GM23338 (cell line): ENCODE measurements around the gene RIN3. TPM values are rescaled to one million over a fixed set of nuclear protein-coding genes. Genes with fewer than 3 reads are reported as not detected.

Experiments used
- ATAC-seq: fragments of 200-7000 bp; cut with Tn5 transposase; 3 replicates; pipeline ENCODE4 v1.9.1; 2020
- DNase-seq: peaks from one replicate; pipeline ENCODE4 v3.0.0-alpha.2; 2015; ENCODE audit warnings: low spot score
- H2AFZ ChIP-seq: fragments of 200-600 bp; sonication (generic); 2 replicates; pipeline ENCODE4 v1.8.0; 2016; ENCODE audit warnings: antibody characterized with exemption, mild to moderate bottlenecking, moderate library complexity
- H3F3A ChIP-seq: fragments of 200-600 bp; sonication (generic); replicated peaks from 2 replicates; pipeline ENCODE4 v1.8.0; 2017; ENCODE audit warnings: antibody characterized with exemption, mixed run types, low read depth
- H3K27ac ChIP-seq: fragments of 200-600 bp; sonication (generic); 2 replicates; pipeline ENCODE4 v1.6.1; 2016; ENCODE audit warnings: low read depth
- H3K27me3 ChIP-seq: fragments of 200-600 bp; sonication (generic); 2 replicates; pipeline ENCODE4 v1.8.0; 2016; ENCODE audit warnings: mild to moderate bottlenecking, mixed run types, moderate library complexity; ENCODE audit not compliant: insufficient read depth
- H3K36me3 ChIP-seq: fragments of 200-600 bp; sonication (generic); 2 replicates; pipeline ENCODE4 v1.8.0; 2016; ENCODE audit warnings: mild to moderate bottlenecking; ENCODE audit not compliant: insufficient read depth
- H3K4me1 ChIP-seq: fragments of 200-600 bp; sonication (generic); 2 replicates; pipeline ENCODE4 v1.8.0; 2016; ENCODE audit warnings: mild to moderate bottlenecking, moderate library complexity; ENCODE audit not compliant: insufficient read depth
- H3K4me2 ChIP-seq: fragments of 200-600 bp; sonication (generic); 2 replicates; pipeline ENCODE4 v1.7.1; 2017; ENCODE audit warnings: mixed run types
- H3K4me3 ChIP-seq: fragments of 200-600 bp; sonication (generic); 2 replicates; pipeline ENCODE4 v1.6.1; 2016; ENCODE audit warnings: mixed run types
- H3K79me2 ChIP-seq: fragments of 200-600 bp; sonication (generic); replicated peaks from 2 replicates; pipeline ENCODE4 v1.8.0; 2017; ENCODE audit warnings: mild to moderate bottlenecking; ENCODE audit not compliant: insufficient read depth
- H3K9me2 ChIP-seq: fragments of 200-600 bp; sonication (generic); 2 replicates; pipeline ENCODE4 v1.8.0; 2017; ENCODE audit not compliant: insufficient read depth
- H4K20me1 ChIP-seq: fragments of 200-600 bp; sonication (generic); replicated peaks from 2 replicates; pipeline ENCODE4 v1.8.0; 2017; ENCODE audit warnings: mild to moderate bottlenecking; ENCODE audit not compliant: insufficient read depth
- H3K27ac Mint-ChIP-seq: 2 replicates; pipeline ENCODE4 v1.8.0; 2020; ENCODE audit warnings: inconsistent platforms, mild to moderate bottlenecking, moderate library complexity, mixed read lengths
- H3K27me3 Mint-ChIP-seq: 3 replicates; pipeline ENCODE4 v1.8.0; 2022; ENCODE audit warnings: low read depth, mild to moderate bottlenecking, moderate library complexity, mixed read lengths, inconsistent platforms; ENCODE audit not compliant: insufficient read depth, poor library complexity
- H3K36me3 Mint-ChIP-seq: 3 replicates; pipeline ENCODE4 v1.8.0; 2021; ENCODE audit warnings: low read depth, mild to moderate bottlenecking, inconsistent platforms, moderate library complexity, mixed read lengths
- H3K4me1 Mint-ChIP-seq: 3 replicates; pipeline ENCODE4 v1.8.0; 2020; ENCODE audit warnings: mild to moderate bottlenecking, inconsistent platforms, mixed read lengths
- H3K4me3 Mint-ChIP-seq: 3 replicates; pipeline ENCODE4 v1.8.0; 2021; ENCODE audit warnings: moderate library complexity, mild to moderate bottlenecking, inconsistent platforms, mixed read lengths
- H3K9me3 Mint-ChIP-seq: 3 replicates; pipeline ENCODE4 v1.8.0; 2020; ENCODE audit warnings: moderate library complexity, mild to moderate bottlenecking, inconsistent platforms, mixed read lengths
- CREB1 ChIP-seq: fragments of 250-450 bp; sonication (Bioruptor Pico); IDR thresholded peaks from 2 replicates; pipeline ENCODE4 v1.5.0; 2020; ENCODE audit warnings: low read depth, mild to moderate bottlenecking, moderate library complexity
- EZH2 ChIP-seq: fragments of 200-600 bp; sonication (generic); IDR thresholded peaks from one replicate; pipeline ENCODE4 v1.8.0; 2017; ENCODE audit warnings: antibody characterized with exemption, mild to moderate bottlenecking, low read depth; ENCODE audit not compliant: unreplicated experiment
- JUNB ChIP-seq: IDR thresholded peaks from one replicate; pipeline ENCODE4 v1.6.1; 2016; ENCODE audit warnings: antibody characterized with exemption; ENCODE audit not compliant: unreplicated experiment
- NANOG ChIP-seq: IDR thresholded peaks from 2 replicates; pipeline ENCODE4 v1.6.1; 2016; ENCODE audit warnings: antibody characterized with exemption, borderline replicate concordance
- STAT1 ChIP-seq: IDR thresholded peaks from one replicate; pipeline ENCODE4 v1.6.1; 2016; ENCODE audit warnings: antibody characterized with exemption; ENCODE audit not compliant: unreplicated experiment
- ZNF114 ChIP-seq: fragments of 250-450 bp; sonication (Bioruptor Pico); IDR thresholded peaks from 2 replicates; pipeline ENCODE4 v1.5.0; 2020; ENCODE audit warnings: mild to moderate bottlenecking, moderate library complexity
- ZNF331 ChIP-seq: fragments of 250-450 bp; sonication (Bioruptor Pico); IDR thresholded peaks from 2 replicates; pipeline ENCODE4 v1.5.0; 2020; ENCODE audit warnings: low read depth, mild to moderate bottlenecking, moderate library complexity
- polyA plus RNA-seq: library from polyadenylated mRNA; unstranded; fragments of >200 nt; fragmentation: Nextera tagmentation; extraction: Ambion mirVana; gene quantifications from 2 replicates; pipeline ENCODE4 v1.2.1, GENCODE V29; 2016
- total RNA-seq: library from RNA; depleted of rRNA; stranded (reverse); fragments of >200 nt; shearing (Covaris generic); gene quantifications from 2 replicates; pipeline ENCODE4 v1.2.3, GENCODE V29; 2014
- TF ChIP-seq, protein P1 (sequence below): IDR thresholded peaks from one replicate; pipeline ENCODE4 v1.6.1; 2018; ENCODE audit warnings: antibody characterized with exemption; ENCODE audit not compliant: unreplicated experiment
- TF ChIP-seq, protein P2 (sequence below): fragments of 250-450 bp; sonication (Bioruptor Pico); IDR thresholded peaks from 2 replicates; pipeline ENCODE4 v1.5.0; 2020; ENCODE audit warnings: mild to moderate bottlenecking, moderate library complexity

RIN3 gene
- total and polyA plus RNA-seq, 2 experiments from 2014 or later = 0.97 to 1.5 TPM

DNA sequence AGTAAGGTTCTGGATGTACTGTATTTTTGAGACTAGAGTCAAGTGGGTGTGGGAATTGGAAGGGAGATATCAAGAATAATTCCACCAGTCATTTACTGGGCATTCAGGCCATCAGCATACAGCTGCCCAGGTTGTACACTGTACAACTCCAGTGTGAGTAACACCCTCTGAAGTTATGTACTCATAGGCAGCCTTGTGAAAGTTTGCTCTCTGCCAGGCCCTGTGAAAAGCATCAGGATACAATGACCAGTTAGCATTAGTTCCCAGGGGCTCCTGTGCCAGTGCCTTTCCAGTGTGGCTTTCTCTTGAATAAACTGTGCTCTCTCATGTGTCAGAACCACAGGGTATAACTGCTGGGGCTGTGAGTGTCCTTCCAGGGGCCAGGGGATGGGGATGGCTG is 145.1 kb downstream of the RIN3 start:
- no peaks in the 10 kb centered on the region for H4K20me1 ChIP-seq
- no peak for ATAC-seq
- H2AFZ ChIP-seq = no peak overlapping the region
- no peaks in the 10 kb centered on the region for H3K27me3 ChIP-seq
- H3K36me3 ChIP-seq = no peaks in the 10 kb centered on the region
- Mint-ChIP-seq H3K4me1 (peaks cover 2% of the 10 kb centered on the region; the same call in 2 of the 3 replicates), H3K27me3 (peaks cover 11% of the 10 kb centered on the region), H3K4me3 (no peak overlapping the region), H3K36me3 (no peaks in the 10 kb centered on the region; the same call in 2 of the 3 replicates), H3K27ac (no peak overlapping the region), H3K9me3 (no peaks in the 10 kb centered on the region; the same call in 1 of the 3 replicates)
- H3F3A ChIP-seq = no peaks in the 10 kb centered on the region
- H3K4me2 ChIP-seq = no peak overlapping the region
- no peak overlapping the region for H3K4me3 ChIP-seq
- DNase-seq = no peak
- H3K4me1 ChIP-seq = no peaks in the 10 kb centered on the region
- no peaks in the 10 kb centered on the region for H3K79me2 ChIP-seq
- no peak overlapping the region for H3K27ac ChIP-seq
- no peaks in the 10 kb centered on the region for H3K9me2 ChIP-seq
- TF ChIP-seq ZNF114 (CRISPR knock-in tag) = no peak
- no peak for TF ChIP-seq NANOG
- no peak for TF ChIP-seq EZH2
- no peak for TF ChIP-seq ZNF331 (CRISPR knock-in tag)
- TF ChIP-seq, protein P1, sequence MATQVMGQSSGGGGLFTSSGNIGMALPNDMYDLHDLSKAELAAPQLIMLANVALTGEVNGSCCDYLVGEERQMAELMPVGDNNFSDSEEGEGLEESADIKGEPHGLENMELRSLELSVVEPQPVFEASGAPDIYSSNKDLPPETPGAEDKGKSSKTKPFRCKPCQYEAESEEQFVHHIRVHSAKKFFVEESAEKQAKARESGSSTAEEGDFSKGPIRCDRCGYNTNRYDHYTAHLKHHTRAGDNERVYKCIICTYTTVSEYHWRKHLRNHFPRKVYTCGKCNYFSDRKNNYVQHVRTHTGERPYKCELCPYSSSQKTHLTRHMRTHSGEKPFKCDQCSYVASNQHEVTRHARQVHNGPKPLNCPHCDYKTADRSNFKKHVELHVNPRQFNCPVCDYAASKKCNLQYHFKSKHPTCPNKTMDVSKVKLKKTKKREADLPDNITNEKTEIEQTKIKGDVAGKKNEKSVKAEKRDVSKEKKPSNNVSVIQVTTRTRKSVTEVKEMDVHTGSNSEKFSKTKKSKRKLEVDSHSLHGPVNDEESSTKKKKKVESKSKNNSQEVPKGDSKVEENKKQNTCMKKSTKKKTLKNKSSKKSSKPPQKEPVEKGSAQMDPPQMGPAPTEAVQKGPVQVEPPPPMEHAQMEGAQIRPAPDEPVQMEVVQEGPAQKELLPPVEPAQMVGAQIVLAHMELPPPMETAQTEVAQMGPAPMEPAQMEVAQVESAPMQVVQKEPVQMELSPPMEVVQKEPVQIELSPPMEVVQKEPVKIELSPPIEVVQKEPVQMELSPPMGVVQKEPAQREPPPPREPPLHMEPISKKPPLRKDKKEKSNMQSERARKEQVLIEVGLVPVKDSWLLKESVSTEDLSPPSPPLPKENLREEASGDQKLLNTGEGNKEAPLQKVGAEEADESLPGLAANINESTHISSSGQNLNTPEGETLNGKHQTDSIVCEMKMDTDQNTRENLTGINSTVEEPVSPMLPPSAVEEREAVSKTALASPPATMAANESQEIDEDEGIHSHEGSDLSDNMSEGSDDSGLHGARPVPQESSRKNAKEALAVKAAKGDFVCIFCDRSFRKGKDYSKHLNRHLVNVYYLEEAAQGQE = no peak
- TF ChIP-seq STAT1 = no peak
- TF ChIP-seq CREB1 (CRISPR knock-in tag) = no peak
- no peak for TF ChIP-seq JUNB
- TF ChIP-seq, protein P2, sequence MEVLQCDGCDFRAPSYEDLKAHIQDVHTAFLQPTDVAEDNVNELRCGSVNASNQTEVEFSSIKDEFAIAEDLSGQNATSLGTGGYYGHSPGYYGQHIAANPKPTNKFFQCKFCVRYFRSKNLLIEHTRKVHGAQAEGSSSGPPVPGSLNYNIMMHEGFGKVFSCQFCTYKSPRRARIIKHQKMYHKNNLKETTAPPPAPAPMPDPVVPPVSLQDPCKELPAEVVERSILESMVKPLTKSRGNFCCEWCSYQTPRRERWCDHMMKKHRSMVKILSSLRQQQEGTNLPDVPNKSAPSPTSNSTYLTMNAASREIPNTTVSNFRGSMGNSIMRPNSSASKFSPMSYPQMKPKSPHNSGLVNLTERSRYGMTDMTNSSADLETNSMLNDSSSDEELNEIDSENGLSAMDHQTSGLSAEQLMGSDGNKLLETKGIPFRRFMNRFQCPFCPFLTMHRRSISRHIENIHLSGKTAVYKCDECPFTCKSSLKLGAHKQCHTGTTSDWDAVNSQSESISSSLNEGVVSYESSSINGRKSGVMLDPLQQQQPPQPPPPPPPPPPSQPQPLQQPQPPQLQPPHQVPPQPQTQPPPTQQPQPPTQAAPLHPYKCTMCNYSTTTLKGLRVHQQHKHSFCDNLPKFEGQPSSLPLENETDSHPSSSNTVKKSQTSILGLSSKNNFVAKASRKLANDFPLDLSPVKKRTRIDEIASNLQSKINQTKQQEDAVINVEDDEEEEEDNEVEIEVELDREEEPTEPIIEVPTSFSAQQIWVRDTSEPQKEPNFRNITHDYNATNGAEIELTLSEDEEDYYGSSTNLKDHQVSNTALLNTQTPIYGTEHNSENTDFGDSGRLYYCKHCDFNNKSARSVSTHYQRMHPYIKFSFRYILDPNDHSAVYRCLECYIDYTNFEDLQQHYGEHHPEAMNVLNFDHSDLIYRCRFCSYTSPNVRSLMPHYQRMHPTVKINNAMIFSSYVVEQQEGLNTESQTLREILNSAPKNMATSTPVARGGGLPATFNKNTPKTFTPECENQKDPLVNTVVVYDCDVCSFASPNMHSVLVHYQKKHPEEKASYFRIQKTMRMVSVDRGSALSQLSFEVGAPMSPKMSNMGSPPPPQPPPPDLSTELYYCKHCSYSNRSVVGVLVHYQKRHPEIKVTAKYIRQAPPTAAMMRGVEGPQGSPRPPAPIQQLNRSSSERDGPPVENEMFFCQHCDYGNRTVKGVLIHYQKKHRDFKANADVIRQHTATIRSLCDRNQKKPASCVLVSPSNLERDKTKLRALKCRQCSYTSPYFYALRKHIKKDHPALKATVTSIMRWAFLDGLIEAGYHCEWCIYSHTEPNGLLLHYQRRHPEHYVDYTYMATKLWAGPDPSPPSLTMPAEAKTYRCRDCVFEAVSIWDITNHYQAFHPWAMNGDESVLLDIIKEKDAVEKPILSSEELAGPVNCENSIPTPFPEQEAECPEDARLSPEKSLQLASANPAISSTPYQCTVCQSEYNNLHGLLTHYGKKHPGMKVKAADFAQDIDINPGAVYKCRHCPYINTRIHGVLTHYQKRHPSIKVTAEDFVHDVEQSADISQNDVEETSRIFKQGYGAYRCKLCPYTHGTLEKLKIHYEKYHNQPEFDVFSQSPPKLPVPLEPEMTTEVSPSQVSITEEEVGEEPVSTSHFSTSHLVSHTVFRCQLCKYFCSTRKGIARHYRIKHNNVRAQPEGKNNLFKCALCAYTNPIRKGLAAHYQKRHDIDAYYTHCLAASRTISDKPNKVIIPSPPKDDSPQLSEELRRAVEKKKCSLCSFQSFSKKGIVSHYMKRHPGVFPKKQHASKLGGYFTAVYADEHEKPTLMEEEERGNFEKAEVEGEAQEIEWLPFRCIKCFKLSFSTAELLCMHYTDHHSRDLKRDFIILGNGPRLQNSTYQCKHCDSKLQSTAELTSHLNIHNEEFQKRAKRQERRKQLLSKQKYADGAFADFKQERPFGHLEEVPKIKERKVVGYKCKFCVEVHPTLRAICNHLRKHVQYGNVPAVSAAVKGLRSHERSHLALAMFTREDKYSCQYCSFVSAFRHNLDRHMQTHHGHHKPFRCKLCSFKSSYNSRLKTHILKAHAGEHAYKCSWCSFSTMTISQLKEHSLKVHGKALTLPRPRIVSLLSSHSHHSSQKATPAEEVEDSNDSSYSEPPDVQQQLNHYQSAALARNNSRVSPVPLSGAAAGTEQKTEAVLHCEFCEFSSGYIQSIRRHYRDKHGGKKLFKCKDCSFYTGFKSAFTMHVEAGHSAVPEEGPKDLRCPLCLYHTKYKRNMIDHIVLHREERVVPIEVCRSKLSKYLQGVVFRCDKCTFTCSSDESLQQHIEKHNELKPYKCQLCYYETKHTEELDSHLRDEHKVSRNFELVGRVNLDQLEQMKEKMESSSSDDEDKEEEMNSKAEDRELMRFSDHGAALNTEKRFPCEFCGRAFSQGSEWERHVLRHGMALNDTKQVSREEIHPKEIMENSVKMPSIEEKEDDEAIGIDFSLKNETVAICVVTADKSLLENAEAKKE (CRISPR knock-in tag) = no peak
